SU-DHL-6 (cell line): ENCODE measurements around the gene SMLR1.

Experiments used
- H2AFZ ChIP-seq: fragments of 200-600 bp; sonication (generic); 2 replicates; pipeline ENCODE4 v1.6.1; 2014; ENCODE audit warnings: low read depth, mild to moderate bottlenecking, moderate library complexity, mixed read lengths, antibody characterized with exemption, low read length; ENCODE audit not compliant: severe bottlenecking
- H3F3A ChIP-seq: fragments of 200-600 bp; shearing (Covaris generic); 2 replicates; pipeline ENCODE4 v1.6.0; 2016; ENCODE audit warnings: antibody characterized with exemption, mild to moderate bottlenecking; ENCODE audit not compliant: insufficient read depth
- H3K27ac ChIP-seq: fragments of 200-600 bp; sonication (generic); 2 replicates; pipeline ENCODE4 v1.5.1; 2016; ENCODE audit warnings: low read depth, mild to moderate bottlenecking, low read length, moderate library complexity, mixed read lengths
- H3K27me3 ChIP-seq: fragments of 200-600 bp; sonication (generic), shearing (Covaris generic); 2 replicates; pipeline ENCODE4 v1.6.0; 2014; ENCODE audit warnings: mild to moderate bottlenecking, low read length
- H3K36me3 ChIP-seq: fragments of 200-600 bp; sonication (generic); 2 replicates; pipeline ENCODE4 v1.6.1; 2014; ENCODE audit warnings: mild to moderate bottlenecking, low read length, mixed read lengths
- H3K4me2 ChIP-seq: fragments of 300-600, 200-600 bp; shearing (Covaris generic), sonication (generic); 2 replicates; pipeline ENCODE4 v1.6.0; 2014; ENCODE audit warnings: low read length, low read depth, mild to moderate bottlenecking; ENCODE audit not compliant: poor library complexity, severe bottlenecking
- H3K4me3 ChIP-seq: fragments of 200-600 bp; sonication (generic); 2 replicates; pipeline ENCODE4 v1.5.1; 2014; ENCODE audit warnings: antibody characterized with exemption, low read length, mild to moderate bottlenecking, mixed read lengths; ENCODE audit not compliant: insufficient read depth, poor library complexity, severe bottlenecking
- H3K79me2 ChIP-seq: fragments of 200-600 bp; sonication (generic); 2 replicates; pipeline ENCODE4 v1.6.1; 2014; ENCODE audit warnings: mild to moderate bottlenecking, low read length, moderate library complexity; ENCODE audit not compliant: insufficient read depth
- H3K9ac ChIP-seq: fragments of 200-600 bp; sonication (generic); 2 replicates; pipeline ENCODE4 v1.7.0; 2014; ENCODE audit warnings: mild to moderate bottlenecking, low read length
- H3K9me2 ChIP-seq: fragments of 200-600 bp; sonication (generic); replicated peaks from 2 replicates; pipeline ENCODE4 v1.6.1; 2014; ENCODE audit warnings: low read length; ENCODE audit not compliant: insufficient read depth
- H3K9me3 ChIP-seq: fragments of 200-600 bp; sonication (generic); 2 replicates; pipeline ENCODE4 v1.6.1; 2014; ENCODE audit warnings: low read length, mixed read lengths; ENCODE audit not compliant: insufficient read depth
- H4K20me1 ChIP-seq: fragments of 200-600 bp; sonication (generic); 2 replicates; pipeline ENCODE4 v1.6.1; 2014; ENCODE audit warnings: low read depth, mild to moderate bottlenecking, antibody characterized with exemption, low read length, moderate library complexity, mixed read lengths
- CTCF ChIP-seq: fragments of 200-600 bp; sonication (generic); IDR thresholded peaks from one replicate; pipeline ENCODE4 v1.5.1; 2017; ENCODE audit warnings: antibody characterized with exemption, mild to moderate bottlenecking, low read length, moderate library complexity; ENCODE audit not compliant: insufficient read depth, poor library complexity, severe bottlenecking
- EZH2phosphoT487 ChIP-seq: fragments of 200-600 bp; sonication (generic), shearing (Covaris generic); conservative IDR thresholded peaks from 2 replicates; pipeline ENCODE4 v1.6.1; 2018; ENCODE audit warnings: mild to moderate bottlenecking, antibody characterized with exemption, low read length, moderate library complexity, mixed read lengths

The SMLR1 gene

GRCh38 chr6:130815200-130816071 lies 11.8 kb upstream of the SMLR1 start:
- TF ChIP-seq EZH2phosphoT487 (no peak), CTCF (no peak)
- no peaks in the 10 kb centered on the region for H3F3A ChIP-seq
- no peaks in the 10 kb centered on the region for H4K20me1 ChIP-seq
- no peaks in the 10 kb centered on the region for H3K9me3 ChIP-seq
- no peak overlapping the region for H3K9ac ChIP-seq
- H3K36me3 ChIP-seq: no peaks in the 10 kb centered on the region
- H3K27ac ChIP-seq: no peak overlapping the region
- no peaks in the 10 kb centered on the region for H3K9me2 ChIP-seq
- H3K79me2 ChIP-seq: no peaks in the 10 kb centered on the region
- no peak overlapping the region for H2AFZ ChIP-seq
- H3K4me3 ChIP-seq: no peak overlapping the region
- H3K27me3 ChIP-seq: no peaks in the 10 kb centered on the region
- no peak overlapping the region for H3K4me2 ChIP-seq

- H3K27ac ChIP-seq: no peak overlapping the region
- no peaks in the 10 kb centered on the region for H3K36me3 ChIP-seq
- no peaks in the 10 kb centered on the region for H3K27me3 ChIP-seq
- H3K79me2 ChIP-seq: no peaks in the 10 kb centered on the region
- H2AFZ ChIP-seq: no peak overlapping the region
- no peak overlapping the region for H3K9ac ChIP-seq
- no peak overlapping the region for H3K4me3 ChIP-seq
- H3K4me2 ChIP-seq: no peak overlapping the region
- no peaks in the 10 kb centered on the region for H3K9me3 ChIP-seq
- no peaks in the 10 kb centered on the region for H3K9me2 ChIP-seq
- no peaks in the 10 kb centered on the region for H3F3A ChIP-seq
- H4K20me1 ChIP-seq: no peaks in the 10 kb centered on the region
- TF ChIP-seq EZH2phosphoT487: no peak
- no peak for TF ChIP-seq CTCF
Observed at GRCh38 chr6:130822736-130823135, 4.5 kb upstream of the SMLR1 start.

GRCh38 chr6:130824978-130825694 lies 2.1 kb upstream of the SMLR1 start:
- H4K20me1 ChIP-seq: no peaks in the 10 kb centered on the region
- H3K36me3 ChIP-seq: no peaks in the 10 kb centered on the region
- H2AFZ ChIP-seq: no peak overlapping the region
- no peaks in the 10 kb centered on the region for H3K79me2 ChIP-seq
- H3K9ac ChIP-seq: no peak overlapping the region
- H3K4me3 ChIP-seq: no peak overlapping the region
- no peaks in the 10 kb centered on the region for H3F3A ChIP-seq
- H3K9me2 ChIP-seq: no peaks in the 10 kb centered on the region
- H3K4me2 ChIP-seq: no peak overlapping the region
- no peak overlapping the region for H3K27ac ChIP-seq
- TF ChIP-seq CTCF: no peak
- TF ChIP-seq EZH2phosphoT487: no peak
- no peaks in the 10 kb centered on the region for H3K27me3 ChIP-seq
- no peaks in the 10 kb centered on the region for H3K9me3 ChIP-seq
